A549 (cell line): ENCODE measurements around the gene MPND. TPM values are rescaled to one million over a fixed set of nuclear protein-coding genes. Genes with fewer than 3 reads are reported as not detected.

ENCODE experiments used
- ATAC-seq, 2 experiments: fragments of 200-7000 bp in 1 of 2; fragments of >200 bp in 1 of 2; cut with Nextera tagmentation in 1 of 2; cut with Tn5 transposase in 1 of 2; 3 replicates each; pipeline versions ENCODE4 v1.8.0 to v1.9.1; 2018 to 2020; ENCODE audit warnings: mild to moderate bottlenecking in 1 of 2, moderate library complexity in 1 of 2
- CTCF ChIA-PET: fragments of 300-600 bp; sonication (Branson Sonifier 250); formaldehyde crosslinking; extraction: SDS; loops from one replicate; lab custom pipeline; 2021; ENCODE audit warnings: antibody characterized with exemption, inconsistent platforms; lab: Yijun Ruan, JAX
- POLR2A ChIA-PET: fragments of 350-600 bp; formaldehyde crosslinking; extraction: SDS; loops from one replicate; lab custom pipeline; 2021; ENCODE audit warnings: antibody characterized with exemption, inconsistent platforms; lab: Yijun Ruan, JAX
- DNase-seq, 2 experiments: peaks; one replicate each; pipeline versions ENCODE4 v3.0.0 to v3.0.0-alpha.2; 2011 to 2016; ENCODE audit warnings: low read depth in 1 of 2, low spot score in 1 of 2
- FAIRE-seq: peaks from 2 replicates; lab custom pipeline; 2011; peaks lifted over from hg19 to GRCh38; lab: Jason Lieb, UNC
- H3K27ac ChIP-seq, 2 experiments: fragments of >200 bp; sonication (Bioruptor Twin); formaldehyde crosslinking; 3 replicates each; pipeline ENCODE4 v1.5.1; 2016 to 2017
- H3K4me1 ChIP-seq: fragments of >200 bp; sonication (Bioruptor Twin); formaldehyde crosslinking; 3 replicates; pipeline ENCODE4 v1.6.1; 2016
- H3K4me2 ChIP-seq: fragments of >200 bp; sonication (Bioruptor Twin); formaldehyde crosslinking; 3 replicates; pipeline ENCODE4 v1.6.1; 2016
- H3K4me3 ChIP-seq: fragments of >200 bp; sonication (Bioruptor Twin); formaldehyde crosslinking; 3 replicates; pipeline ENCODE4 v1.5.1; 2016
- H3K9me3 ChIP-seq: fragments of >200 bp; sonication (Bioruptor Twin); formaldehyde crosslinking; 3 replicates; pipeline ENCODE4 v1.6.1; 2016
- CBX8 ChIP-seq: fragments of 200-600 bp; sonication (generic); IDR thresholded peaks from 2 replicates; pipeline ENCODE4 v1.6.1; 2016
- CEBPB ChIP-seq, 2 experiments: fragments of >200 bp in 1 of 2; sonication (Bioruptor Twin) in 1 of 2; formaldehyde crosslinking in 1 of 2; IDR thresholded peaks; 2 replicates each; pipeline ENCODE4 v1.6.1; 2012 to 2016
- CHD2 ChIP-seq: fragments of 150-350 bp; IDR thresholded peaks from 2 replicates; pipeline ENCODE4 v1.6.1; 2014; ENCODE audit warnings: low read length; ENCODE audit not compliant: partially characterized antibody
- EHF ChIP-seq: fragments of 250-450 bp; sonication (Bioruptor Pico); IDR thresholded peaks from 2 replicates; pipeline ENCODE4 v1.5.0; 2020; ENCODE audit warnings: mild to moderate bottlenecking
- FOSB ChIP-seq: fragments of 250-450 bp; sonication (Bioruptor Pico); IDR thresholded peaks from 2 replicates; pipeline ENCODE4 v1.5.0; 2020; ENCODE audit warnings: mild to moderate bottlenecking, moderate library complexity
- HDAC2 ChIP-seq: fragments of 200-600 bp; sonication (generic); IDR thresholded peaks from 2 replicates; pipeline ENCODE4 v1.6.1; 2016
- HOXA7 ChIP-seq: fragments of 250-450 bp; sonication (Bioruptor Pico); IDR thresholded peaks from 2 replicates; pipeline ENCODE4 v1.5.0; 2020; ENCODE audit warnings: mild to moderate bottlenecking, moderate library complexity
- JUN ChIP-seq, 2 experiments: fragments of >200 bp; sonication (Bioruptor Twin); formaldehyde crosslinking; IDR thresholded peaks; 2 replicates in 1 of 2; 3 replicates in 1 of 2; pipeline ENCODE4 v1.6.1; 2016 to 2017
- JUNB ChIP-seq: fragments of >200 bp; sonication (Bioruptor Twin); formaldehyde crosslinking; IDR thresholded peaks from 2 replicates; pipeline ENCODE4 v1.6.1; 2016
- KDM1A ChIP-seq: fragments of 200-600 bp; sonication (generic); IDR thresholded peaks from 2 replicates; pipeline ENCODE4 v1.6.1; 2016; ENCODE audit warnings: low read depth, mild to moderate bottlenecking
- MAFK ChIP-seq: fragments of 450-650 bp; IDR thresholded peaks from 2 replicates; pipeline ENCODE4 v1.6.1; 2014; ENCODE audit not compliant: partially characterized antibody
- MAZ ChIP-seq: fragments of 150-350 bp; IDR thresholded peaks from 2 replicates; pipeline ENCODE4 v1.6.1; 2014; ENCODE audit warnings: antibody characterized with exemption, low read depth, low read length, borderline replicate concordance
- POLR2A ChIP-seq: IDR thresholded peaks from 2 replicates; pipeline ENCODE4 v1.6.1; 2012; ENCODE audit warnings: mild to moderate bottlenecking, low read length
- RAD21 ChIP-seq, 2 experiments: fragments of >200 bp in 1 of 2; sonication (Bioruptor Twin) in 1 of 2; formaldehyde crosslinking in 1 of 2; IDR thresholded peaks in 1 of 2; conservative IDR thresholded peaks in 1 of 2; 2 replicates in 1 of 2; 3 replicates in 1 of 2; pipeline ENCODE4 v1.6.1; 2012 to 2018; ENCODE audit warnings: inconsistent platforms in 1 of 2
- RCOR1 ChIP-seq: fragments of 150-350 bp; IDR thresholded peaks from 2 replicates; pipeline ENCODE4 v1.6.1; 2014; ENCODE audit warnings: antibody characterized with exemption, low read length, low read depth
- REST ChIP-seq: fragments of 200-600 bp; sonication (generic); IDR thresholded peaks from 2 replicates; pipeline ENCODE4 v1.6.1; 2016; ENCODE audit warnings: antibody characterized with exemption, mild to moderate bottlenecking, moderate library complexity
- USF2 ChIP-seq: fragments of 450-650 bp; IDR thresholded peaks from 2 replicates; pipeline ENCODE4 v1.6.1; 2014; ENCODE audit warnings: antibody characterized with exemption
- ZC3H11A ChIP-seq: fragments of 450-650 bp; IDR thresholded peaks from 2 replicates; pipeline ENCODE4 v1.6.1; 2014; ENCODE audit warnings: antibody characterized with exemption, mild to moderate bottlenecking
- WGBS: methylation state at CpG from one replicate; pipeline ENCODE4 v1.1.6; 2017; ENCODE audit errors: missing lambda C conversion rate; 5-methylcytosine and 5-hydroxymethylcytosine counted together
- polyA plus RNA-seq, 4 experiments: library from polyadenylated mRNA; depleted of rRNA in 3 of 4; stranded (reverse); fragments of >200 nt; fragmentation: RNase III in 1 of 4; extraction: RNeasy Plus Mini Kit Qiagen cat#74134 plus additional on column Dnase treatment in 1 of 4; gene quantifications; 2 replicates in 3 of 4; 3 replicates in 1 of 4; pipeline ENCODE4 v1.2.3, GENCODE V29; 2011 to 2017

The MPND gene
- polyA plus RNA-seq, 2 of the 4 experiments (the other 2 are of a cell fraction), result 3.5 to 14.5 TPM

GRCh38 chr19:4367781-4368127 lies 24.4 kb downstream of the MPND start:
- no peak for DNase-seq
- 85% methylated on average over 9 of the region's 13 CpGs for WGBS
- H3K9me3 ChIP-seq, result no peaks in the 10 kb centered on the region
- H3K4me3 ChIP-seq, result no peak overlapping the region
- no peak for ATAC-seq
- no peak overlapping the region for H3K4me2 ChIP-seq
- H3K27ac ChIP-seq, result peak overlapping the region in 1 of 2 experiments; percentile 61; a peak in 2 of 6 replicates
- TF ChIP-seq CBX8 (no peak), JUNB (no peak), RAD21 (conservative IDR thresholded peaks at IDR 0.05 in 1 of 2, IDR thresholded peaks at IDR 0.05 in 1 of 2) (no peak), MAZ (no peak), HDAC2 (no peak), USF2 (no peak), MAFK (no peak), REST (no peak), ZC3H11A (no peak)
- ChIA-PET POLR2A (interaction anchor here (0.6 kb wide), 1 partner anchor 20 kb away, joined by 3 read pairs; no protein-coding TSS in a partner anchor), CTCF (no interaction called here)
- no peak for FAIRE-seq
- H3K4me1 ChIP-seq, result peaks cover 14% of the 10 kb centered on the region

- Histone ChIP-seq H3K27ac (peak overlapping the region in 1 of 2 experiments; percentile 61; a peak in 2 of 6 replicates), H3K9me3 (no peaks in the 10 kb centered on the region), H3K4me1 (peaks cover 15% of the 10 kb centered on the region), H3K4me3 (no peak overlapping the region), H3K4me2 (no peak overlapping the region)
- ChIA-PET CTCF (no interaction called here), POLR2A (interaction anchor here (0.6 kb wide), 1 partner anchor 21 kb away, joined by 3 read pairs; no protein-coding TSS in a partner anchor)
- no peak for DNase-seq
- 82% methylated on average over 11 of the region's 19 CpGs for WGBS
- TF ChIP-seq REST (no peak), POLR2A (no peak), USF2 (no peak), CEBPB (IDR thresholded peaks at IDR 0.05) (no peak), RCOR1 (no peak), HOXA7 (CRISPR knock-in tag) (no peak), CHD2 (no peak), FOSB (CRISPR knock-in tag) (no peak), JUN (IDR thresholded peaks at IDR 0.05) (no peak), KDM1A (no peak), HDAC2 (no peak), EHF (no peak)
- no peak for FAIRE-seq
- no peak for ATAC-seq
Measured at GRCh38 chr19:4368128-4368820, 24.9 kb downstream of the MPND start.
